NT2/D1 (cell line): ENCODE data around the gene ITCH.

ENCODE experiments used
- SUZ12 ChIP-seq: IDR thresholded peaks from 2 replicates; pipeline ENCODE4 v1.6.1; 2011; ENCODE audit not compliant: insufficient read length, insufficient read depth; ENCODE audit errors: extremely low read depth
- YY1 ChIP-seq: IDR thresholded peaks from 2 replicates; pipeline ENCODE4 v1.6.1; 2011; ENCODE audit not compliant: insufficient read length, insufficient read depth
- ZNF274 ChIP-seq: IDR thresholded peaks from 2 replicates; pipeline ENCODE4 v1.6.1; 2011; ENCODE audit warnings: mild to moderate bottlenecking, low read depth, low read length

GRCh38 chr20:34403908-34404307, 40.8 kb downstream of the ITCH start:
- TF ChIP-seq ZNF274 = no peak
- TF ChIP-seq YY1 = no peak
- TF ChIP-seq SUZ12 = no peak
